HG03159 (cell line): ENCODE results near the gene MORC4.

ENCODE experiments used
- ATAC-seq: cut with Tn5 transposase; IDR thresholded peaks from one replicate; pipeline ENCODE4 v1.9.1; 2021; ENCODE audit warnings: mild to moderate bottlenecking, moderate library complexity; ENCODE audit not compliant: unreplicated experiment

The MORC4 gene

DNA sequence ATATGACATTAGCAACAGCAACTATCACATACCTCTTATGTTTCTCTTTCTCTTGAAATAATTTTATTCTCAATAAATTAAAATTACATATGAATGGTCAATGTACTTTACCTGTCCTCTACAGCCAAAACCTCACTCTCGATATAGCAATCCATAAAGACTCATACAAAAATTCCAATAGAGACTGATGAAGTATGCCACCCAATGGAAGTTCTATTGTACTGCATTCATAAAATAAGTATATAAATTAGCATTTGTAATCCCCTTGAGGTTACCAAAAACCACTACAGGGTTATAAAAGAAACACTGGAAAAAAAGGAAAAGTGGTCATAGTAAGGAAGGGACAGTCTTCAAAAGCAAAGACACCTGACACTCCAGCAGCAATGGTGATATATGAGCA, 47.0 kb downstream of the MORC4 start:
- no peak for ATAC-seq

DNA sequence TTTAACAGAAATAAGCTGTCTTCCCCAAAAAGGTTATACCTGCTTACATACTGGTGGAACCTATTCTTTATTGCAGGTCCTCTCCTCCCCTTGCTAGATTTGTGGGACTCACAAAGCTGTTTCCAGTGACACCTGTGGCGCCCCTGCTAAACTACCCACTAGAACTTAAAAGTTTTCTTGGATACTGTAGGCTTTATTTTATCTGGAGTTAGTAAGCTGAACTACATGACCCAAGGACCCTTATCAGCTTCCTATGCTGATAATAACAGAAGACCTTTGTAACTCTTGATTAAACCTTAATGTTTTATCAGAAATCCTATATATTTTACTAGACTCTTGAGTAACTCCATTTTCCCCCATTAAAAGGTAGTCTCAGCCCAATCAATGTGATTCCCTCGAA, 47.5 kb downstream of the MORC4 start:
- ATAC-seq = no peak

DNA sequence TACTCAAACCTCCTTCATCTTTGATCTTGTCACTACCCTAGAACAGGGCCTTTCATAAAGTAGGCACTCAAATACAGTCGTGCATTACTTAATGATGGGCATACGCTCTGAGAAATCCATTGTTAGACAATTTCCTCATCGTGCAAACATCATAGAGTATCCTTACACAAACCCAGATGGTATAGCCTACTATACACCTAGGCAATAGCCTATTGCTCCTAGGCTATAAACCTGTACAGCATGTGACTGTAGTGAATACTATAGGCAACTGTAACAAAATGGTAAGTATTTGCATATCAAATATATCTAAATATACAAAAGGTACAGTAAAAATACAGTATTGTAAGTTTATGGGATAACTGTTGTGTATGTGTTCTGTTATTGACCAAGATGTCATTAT, 47.9 kb downstream of the MORC4 start:
- no peak for ATAC-seq

DNA sequence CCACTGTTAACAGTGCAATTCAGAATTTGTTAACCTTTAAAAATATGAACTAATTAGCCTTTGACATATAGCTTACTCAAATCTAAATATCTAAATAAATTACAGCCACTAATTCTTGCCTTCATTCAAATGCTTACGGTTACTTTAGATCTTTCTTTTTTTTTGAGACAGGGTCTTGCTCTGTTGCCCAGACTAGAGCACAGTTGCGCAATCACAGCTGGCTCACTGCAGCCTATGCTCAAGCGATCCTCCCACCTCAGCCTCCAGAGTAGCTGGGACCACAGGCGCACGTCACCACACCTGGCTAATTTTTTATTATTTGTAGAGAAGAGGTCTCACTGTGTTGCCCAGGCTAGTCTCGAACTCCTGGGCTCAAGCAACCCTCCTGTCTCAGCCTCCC, 48.8 kb downstream of the MORC4 start:
- no peak for ATAC-seq

DNA sequence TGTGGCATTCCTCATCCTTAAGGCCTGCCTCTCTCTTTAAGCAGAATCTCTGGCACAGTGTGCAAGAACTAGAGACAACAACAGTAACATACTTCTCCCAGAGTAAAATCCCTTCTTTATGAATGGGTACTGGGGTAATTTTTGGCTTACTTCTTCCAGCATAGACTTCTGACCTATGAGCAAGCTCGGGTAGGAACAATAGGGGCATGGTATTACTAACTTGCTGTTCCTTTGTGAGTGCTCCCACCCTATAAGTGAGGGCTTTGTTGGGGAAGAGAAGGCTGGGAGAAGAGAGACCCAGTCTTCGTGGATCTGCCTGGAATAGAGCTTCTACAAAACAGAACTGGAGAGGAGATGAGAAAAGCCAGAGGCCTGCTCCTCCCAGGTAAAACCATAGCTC, 49.6 kb downstream of the MORC4 start:
- ATAC-seq = no peak

DNA sequence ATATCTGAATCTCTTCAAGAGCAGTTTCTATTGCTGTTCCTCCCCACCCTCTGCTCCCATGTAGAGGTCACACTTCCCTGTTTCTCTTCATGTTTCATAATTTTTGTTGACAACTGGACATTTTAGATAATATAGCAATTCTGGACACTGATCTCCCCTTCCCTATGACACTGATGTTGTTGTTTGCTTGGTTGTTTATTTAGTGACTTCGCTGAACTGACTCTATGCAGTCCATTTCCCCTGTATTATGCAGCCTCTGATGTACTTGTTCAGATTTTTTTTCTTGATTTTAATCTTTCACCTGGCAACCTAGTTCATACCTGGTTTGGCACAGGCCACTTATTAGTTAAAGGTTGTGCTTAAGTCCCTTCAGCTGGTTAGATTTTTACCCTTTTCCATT, 50.6 kb downstream of the MORC4 start:
- ATAC-seq = no peak

DNA sequence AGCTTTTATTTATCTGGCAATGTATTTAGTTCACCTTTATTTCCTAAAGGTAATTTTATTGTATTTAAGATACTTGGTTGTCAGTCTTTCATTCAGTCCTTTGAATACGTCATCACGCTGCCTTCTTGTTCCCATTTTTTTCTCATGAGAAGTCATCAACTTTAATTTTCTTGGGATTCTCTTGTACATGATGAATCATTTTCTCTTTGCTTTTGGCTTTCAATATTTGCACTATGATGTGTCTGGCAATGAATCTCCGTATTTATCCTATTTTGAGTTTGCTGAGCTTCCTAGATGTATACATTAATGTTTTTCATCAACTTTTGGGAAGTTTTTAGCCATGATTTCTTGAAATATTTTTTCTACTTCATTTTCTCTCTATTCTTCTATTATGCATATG, 51.4 kb downstream of the MORC4 start:
- ATAC-seq = no peak

DNA sequence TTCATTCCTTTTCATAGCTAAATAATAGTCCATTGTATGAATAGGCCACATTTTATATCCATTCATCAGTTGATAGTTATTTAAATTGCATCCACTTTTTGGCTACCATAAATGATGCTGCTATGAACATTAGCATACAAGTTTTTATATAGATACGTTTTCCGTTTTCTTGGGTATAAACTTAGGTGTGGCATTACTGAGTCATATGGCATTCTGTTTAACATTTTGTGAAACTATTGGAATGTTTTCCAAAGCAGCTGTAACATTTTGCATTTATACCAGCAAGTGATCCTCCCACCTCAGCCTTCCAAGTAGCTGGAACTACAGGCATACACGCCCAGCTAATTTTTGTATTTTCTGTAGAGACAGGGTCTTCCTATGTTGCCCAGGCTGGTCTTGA, 53.5 kb downstream of the MORC4 start:
- ATAC-seq = no peak

DNA sequence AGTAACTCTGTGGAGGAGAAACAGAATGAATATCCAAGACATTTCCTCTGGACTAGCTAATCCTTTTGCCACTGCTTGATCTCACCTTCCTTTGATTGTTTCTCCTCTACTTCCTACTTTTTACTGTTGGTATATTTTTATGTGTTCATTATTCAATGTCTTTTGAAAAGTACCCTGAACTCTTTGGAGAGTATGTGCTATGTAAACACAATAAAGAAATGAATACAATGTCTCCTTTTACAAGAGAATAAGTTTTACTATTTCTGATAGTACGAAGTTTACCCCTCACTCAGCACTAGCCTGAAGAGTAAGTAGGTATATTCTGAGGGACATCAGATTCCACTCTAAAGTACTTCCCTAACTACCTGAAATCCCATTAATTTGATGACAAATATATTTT, 59.9 kb downstream of the MORC4 start:
- no peak for ATAC-seq

DNA sequence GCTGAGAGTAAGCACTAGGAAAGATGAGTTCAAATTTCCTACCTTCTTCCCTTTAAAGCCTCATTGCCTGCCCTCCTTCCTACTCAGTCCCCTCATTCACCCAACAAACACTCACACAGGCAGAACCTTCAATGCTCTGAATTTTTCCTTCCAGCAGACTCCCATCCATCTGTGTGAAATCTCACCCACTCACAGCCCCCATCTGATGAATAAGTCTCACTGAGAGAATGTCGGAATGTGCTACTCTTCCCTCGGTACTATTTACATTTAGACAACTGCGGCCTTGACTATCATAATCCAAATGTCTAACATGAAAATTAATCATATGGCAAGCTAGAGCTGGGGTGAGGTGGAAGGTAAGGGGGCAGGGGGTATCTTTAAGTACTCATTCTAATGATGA, 60.4 kb downstream of the MORC4 start:
- ATAC-seq = no peak

DNA sequence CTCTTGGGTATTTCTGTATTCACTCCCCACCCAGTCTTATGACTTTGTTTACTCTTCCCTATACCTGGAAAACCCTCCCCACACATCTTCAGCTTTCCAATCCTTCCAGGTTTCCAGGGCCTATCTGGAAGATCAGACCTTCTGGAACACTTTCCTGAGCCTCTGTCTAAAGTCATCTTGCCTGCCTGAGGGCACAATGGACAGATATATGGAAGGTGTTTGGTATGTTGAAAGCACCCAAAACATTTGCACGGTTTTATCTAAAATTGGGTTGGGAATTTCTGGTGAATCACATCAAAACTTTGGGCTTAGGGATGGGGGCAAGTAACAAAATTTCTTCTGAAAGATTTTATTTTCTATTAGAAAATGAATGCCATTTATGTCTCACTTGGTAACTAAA, 63.8 kb downstream of the MORC4 start:
- no peak for ATAC-seq

DNA sequence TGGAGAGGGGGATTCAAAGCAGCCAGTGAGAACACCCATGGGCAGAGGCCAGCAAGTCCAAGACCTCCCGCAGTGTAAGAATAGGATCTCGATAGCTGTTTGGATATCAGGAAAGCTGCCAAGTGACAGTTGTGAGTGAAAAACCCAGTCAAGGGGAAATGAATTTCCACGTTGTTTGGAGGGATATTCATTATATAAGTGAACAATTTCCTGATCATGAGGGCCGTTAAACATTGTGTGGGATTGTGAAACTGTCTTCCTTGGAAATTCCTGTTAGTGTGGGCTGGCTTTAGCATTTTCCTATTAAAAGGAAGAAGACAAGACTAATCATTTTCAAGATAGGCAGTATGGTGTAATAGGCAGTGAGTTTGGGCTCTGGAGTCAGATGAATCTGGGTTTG, 64.8 kb downstream of the MORC4 start:
- ATAC-seq = no peak

DNA sequence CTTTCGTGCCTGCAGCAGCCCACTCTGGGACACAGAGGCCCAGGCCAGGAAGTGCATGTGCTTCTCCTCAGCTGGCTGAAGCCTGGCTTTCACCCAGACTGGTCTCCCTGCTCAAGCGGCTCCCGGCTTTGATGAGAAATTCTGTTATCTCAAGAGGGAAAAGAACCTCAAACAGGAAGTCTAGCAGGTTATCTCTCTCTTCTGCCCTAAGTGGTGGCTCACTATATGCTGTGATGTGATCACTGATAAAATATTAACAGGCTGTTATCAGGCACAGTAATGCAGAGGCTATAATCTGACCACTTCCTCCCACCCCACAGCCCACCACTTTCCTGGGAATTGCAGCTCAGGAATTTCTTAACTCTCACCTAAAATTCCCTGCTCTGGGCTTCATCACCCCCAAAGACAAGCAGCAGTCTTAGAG, 66.5 kb downstream of the MORC4 start:
- no peak for ATAC-seq

DNA sequence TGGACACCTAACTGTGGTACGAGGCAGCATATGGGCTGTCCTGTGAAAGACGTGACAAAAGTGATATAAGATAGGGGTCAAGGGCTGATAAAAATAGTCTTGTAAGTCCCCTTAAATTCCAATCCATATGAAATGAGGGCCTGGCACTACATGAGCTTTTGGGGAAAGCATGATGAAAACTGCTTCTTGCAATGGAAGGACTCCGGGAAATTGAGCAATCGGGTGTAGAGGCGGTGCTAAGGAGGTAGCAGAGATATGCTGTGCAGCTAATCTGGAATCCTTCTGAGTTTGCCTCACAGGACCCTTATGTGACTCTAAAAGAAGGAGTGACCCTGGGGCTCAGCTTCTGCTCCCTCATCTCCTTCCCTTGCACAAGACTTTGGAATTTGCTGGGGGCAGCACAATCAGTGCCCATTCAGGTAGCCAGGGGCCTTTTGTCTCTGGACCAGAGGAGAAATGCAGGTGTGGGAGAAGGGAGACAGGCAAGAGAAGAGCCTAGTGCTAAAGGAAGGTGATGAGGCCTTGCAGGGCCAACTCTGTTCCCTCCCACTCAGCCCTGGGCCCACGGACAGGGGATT, 67.0 kb downstream of the MORC4 start:
- ATAC-seq = no peak

DNA sequence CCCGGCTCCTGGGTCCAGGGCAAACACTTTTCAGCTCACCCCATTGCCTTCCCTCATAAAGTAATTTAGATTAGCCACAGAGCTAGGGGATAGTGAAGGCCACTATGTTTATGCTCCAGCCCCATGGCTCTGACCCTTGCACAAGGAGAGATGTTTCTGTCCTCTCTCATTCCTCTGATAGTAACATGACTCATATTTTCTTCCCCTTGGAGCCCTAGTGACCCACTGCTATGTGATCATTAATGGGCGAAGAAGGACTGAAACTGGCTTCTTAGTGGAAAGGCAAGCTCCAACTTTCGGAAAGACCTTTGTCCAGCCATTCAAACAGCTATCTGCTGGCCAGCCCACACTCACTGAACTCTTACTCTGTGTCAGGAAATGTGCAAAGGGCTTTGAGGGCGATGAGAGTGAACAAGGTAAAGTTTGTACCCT, 67.5 kb downstream of the MORC4 start:
- ATAC-seq = no peak

DNA sequence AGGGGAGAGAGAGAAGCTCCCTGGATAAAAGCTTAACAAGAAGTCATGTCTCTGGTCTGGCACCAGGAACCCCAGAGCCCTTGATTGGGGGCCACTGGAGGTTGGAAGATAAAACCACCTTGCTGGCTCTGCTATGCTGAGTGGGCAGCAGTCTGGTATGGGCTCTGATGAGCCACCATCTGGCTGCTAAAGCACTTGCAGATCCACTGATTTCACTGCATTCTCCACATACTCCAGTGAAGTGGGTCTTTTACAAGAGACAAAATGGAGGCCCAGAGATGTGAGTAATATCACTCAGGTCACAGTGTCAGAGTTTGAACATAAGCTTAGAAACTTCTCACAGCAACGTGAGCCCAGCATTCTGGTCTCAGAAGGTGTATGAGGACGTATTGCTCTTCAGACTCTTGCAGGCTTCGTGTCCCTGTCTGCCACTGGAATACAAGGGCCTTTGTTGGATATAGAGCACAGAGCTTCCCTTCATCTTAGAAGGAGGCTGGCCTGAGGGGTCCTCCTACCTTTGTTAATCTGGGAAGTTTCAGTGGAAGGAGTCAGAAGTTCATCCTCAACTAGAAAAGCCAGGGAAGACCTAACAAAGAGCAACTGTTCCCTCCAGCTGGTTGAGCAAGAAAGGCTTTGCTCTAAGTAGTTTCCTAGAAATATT, 68.1 kb downstream of the MORC4 start:
- no peak for ATAC-seq

DNA sequence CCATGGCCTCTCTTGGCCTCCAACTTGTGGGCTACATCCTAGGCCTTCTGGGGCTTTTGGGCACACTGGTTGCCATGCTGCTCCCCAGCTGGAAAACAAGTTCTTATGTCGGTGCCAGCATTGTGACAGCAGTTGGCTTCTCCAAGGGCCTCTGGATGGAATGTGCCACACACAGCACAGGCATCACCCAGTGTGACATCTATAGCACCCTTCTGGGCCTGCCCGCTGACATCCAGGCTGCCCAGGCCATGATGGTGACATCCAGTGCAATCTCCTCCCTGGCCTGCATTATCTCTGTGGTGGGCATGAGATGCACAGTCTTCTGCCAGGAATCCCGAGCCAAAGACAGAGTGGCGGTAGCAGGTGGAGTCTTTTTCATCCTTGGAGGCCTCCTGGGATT, 71.8 kb downstream of the MORC4 start:
- no peak for ATAC-seq

DNA sequence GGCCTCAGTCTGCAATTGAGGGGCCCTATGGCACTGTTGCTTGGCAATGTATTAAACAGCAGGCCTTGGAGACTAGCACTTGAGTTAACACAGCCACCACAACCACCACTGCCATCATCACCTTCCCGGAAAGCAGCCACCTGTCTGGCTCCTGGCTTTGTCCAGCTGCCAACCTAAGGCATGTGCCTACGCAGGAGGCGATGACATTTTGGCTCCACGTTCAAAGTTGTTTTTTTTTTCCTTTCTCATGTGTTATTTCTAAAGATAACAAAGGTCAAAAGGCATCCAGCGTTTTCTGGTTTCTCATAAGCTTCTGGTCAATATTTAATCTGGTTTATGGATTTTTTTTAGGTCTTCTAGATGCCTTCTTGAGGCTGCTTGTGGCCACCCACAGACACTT, 72.3 kb downstream of the MORC4 start:
- no peak for ATAC-seq

DNA sequence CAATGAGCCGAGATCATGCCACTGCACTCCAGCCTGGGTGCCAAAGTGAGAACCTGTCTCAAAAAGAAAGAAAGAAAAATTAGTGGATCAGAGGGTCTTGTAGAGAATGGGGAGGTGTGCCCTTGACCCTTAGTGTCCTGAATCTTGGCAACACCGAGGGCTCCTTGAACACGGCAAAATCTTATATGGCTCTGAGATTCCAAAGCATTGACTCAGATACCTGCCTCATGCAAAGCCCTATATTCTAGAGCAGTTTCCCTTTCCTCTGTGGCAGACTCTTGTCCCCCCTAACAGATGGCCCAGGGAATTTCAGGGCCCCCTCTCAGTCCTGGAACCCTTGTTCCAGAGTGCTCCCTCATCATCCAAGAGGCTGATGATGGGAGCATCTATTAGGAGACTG, 73.0 kb downstream of the MORC4 start:
- no peak for ATAC-seq

DNA sequence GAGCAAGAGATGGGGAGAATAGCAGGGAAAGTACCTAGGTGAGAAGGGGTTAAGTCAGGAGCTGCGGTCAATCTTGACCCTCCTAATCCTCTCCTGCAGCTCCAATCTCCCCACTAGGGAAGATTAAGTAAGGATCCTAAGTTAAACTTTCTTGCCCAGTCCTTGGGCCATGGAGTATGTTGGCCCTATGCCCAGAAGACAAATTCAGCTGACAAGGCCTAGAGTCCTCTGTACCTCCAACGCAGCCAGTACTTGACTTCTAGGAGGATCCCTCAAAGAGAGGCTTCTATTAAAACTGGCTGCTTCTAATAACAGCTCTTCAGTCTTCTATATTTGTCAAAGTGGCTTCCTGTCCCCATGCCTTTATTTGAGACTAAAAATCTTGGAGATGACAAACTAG, 78.4 kb downstream of the MORC4 start:
- ATAC-seq = no peak

DNA sequence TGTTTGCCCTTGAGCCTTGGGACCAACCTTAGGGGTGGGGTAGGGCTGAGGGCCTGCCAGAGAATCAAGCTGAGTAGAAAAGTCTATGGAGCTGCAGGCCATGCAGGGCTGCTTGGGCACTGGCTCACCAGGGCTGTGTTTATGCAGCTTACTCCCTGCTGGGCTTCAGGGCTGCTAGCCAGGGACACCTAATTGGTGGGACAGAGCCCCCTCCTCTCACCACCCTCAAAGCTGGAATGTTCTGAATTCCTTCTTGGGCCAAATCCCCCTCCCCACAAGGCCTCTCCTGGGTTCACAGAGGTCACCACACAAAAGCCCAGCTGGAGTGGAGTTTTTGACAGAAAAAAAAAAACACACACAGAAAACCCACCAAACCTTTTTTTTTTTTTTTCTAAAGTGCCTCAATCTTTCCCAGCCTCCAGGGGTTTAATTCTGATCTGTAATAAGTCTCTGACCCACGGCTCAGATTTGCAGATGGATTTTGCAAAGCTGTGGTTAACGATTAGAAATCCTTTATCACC, 80.0 kb downstream of the MORC4 start, which contains the start of gene CLDN2:
Gene CLDN2, plus strand, starts transcription at position 471 of the 521 bp plus-strand sequence. CDS start 7,827 bp downstream, outside the sequence.
- no peak for ATAC-seq

DNA sequence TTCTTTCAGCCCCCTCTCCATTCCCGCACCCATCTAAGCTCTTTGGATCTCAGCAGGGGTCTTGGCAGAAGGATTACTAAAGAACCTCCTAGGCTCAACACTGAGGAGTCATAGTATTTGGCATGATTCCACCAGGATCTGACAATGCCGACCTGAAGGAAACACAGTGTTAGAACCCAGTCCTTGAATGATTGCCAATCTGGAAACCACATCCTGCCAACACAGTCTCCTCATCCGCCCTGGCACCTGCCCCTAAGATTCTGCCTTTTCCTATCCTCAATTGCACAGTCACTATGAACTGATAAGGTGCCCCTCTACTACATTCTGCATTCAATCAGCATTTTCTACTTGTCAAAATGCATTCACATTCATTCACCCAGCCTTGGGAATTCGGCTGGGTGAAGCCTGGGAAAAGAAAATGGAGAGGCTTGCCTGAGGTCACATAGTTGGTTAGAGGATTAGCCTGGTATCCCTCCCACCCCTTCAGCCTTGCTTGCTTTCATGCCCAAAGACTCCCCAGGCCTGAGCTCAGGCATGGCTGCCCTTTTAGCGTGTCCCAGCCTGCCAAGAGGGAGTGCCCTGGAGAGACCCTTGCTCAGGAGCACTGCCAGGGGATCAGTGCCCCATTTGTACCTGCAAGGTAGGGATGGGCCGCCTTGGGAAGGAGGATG, 82.0 kb downstream of the MORC4 start:
- no peak for ATAC-seq
